GM19452 (cell line): ENCODE results near the gene ELMO2.
A peak's percentile ranks its signal among the peaks of the same experiment; 100 is the strongest.

ENCODE experiments used
- ATAC-seq: cut with Tn5 transposase; IDR thresholded peaks from one replicate; pipeline ENCODE4 v1.9.1; 2021; ENCODE audit not compliant: unreplicated experiment

Gene ELMO2

DNA sequence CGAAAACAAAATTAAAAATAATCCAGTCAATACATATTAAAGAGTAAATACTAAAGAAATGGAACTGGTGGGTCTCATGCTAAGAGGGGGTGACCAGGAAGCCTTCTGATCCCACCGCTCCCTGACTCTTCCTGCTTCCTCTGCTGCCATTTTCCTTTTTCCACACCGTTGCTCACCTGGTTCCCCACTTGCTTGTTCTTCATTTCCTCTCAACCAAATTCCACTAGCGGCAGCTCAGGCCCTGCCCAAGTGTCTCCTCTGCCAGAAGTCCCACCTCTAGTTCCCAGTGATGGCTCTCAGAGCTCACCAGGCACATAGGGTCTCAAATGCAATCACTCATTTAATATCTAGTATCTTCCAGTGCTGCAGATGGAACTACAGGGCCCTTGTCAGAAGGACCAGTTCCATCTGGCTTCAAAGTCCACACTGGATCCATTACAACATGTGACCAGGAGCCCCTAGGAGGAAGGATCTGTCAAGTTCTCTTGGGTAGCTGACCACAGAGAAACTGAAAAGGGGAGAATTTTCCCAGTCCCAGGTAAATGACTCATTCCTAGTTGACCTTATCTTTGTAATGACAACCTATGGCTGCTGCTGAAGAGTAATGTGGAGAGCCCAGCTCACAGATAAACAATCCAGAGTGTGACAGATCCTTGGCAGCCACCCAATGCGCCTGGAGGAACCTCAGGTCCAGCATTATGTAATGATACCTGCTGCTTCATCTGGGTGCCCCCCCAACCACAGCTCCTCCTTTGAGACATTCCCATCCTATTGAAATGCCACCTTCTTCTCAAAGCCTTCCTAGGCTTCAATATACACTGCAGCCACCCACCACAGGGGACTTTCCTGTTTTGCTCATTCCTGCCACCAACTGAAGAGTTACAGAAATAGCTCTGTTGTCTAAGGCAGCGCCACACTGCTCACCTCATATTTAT lies 38.2 kb downstream of the ELMO2 start:
- ATAC-seq = no peak

DNA sequence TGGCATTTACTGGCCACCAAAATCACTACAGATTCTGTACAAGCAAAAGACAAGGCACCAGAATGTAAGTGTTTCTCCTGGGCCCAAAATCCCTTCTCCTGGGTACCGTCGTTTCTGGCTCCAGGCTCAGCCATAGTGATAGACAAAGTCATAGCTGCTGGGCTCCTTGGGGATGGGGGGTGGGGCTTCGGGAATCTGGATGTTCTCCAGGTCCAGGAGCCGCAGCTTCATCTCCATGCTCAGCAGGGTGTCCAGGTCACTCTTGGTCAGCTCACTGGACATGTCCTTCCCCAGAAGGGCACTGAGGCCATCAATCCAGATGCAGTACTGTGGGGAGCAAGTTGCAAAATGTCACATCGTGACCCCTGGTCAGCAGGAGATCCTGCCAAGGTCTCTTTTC lies 39.2 kb downstream of the ELMO2 start:
- no peak for ATAC-seq

DNA sequence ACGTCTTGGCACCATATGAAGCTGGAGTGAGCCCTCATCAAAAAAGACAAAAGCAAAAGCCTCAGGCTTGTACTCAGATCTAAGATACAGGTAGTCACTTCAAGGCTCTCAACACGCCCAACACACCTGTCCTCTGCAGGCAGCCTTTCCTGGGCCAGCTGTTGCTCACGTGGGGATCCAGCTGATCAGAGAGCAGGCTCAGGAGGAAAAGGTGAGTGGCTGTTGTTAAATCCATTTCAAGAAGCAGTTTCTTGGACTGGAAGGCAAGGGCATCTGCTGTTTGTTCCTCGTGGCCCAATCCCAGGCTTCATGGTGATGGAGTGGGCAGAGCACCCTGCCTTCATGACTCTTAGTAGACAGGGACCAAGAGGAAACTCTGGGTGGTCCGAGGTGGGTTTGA lies 39.6 kb downstream of the ELMO2 start:
- ATAC-seq = no peak

DNA sequence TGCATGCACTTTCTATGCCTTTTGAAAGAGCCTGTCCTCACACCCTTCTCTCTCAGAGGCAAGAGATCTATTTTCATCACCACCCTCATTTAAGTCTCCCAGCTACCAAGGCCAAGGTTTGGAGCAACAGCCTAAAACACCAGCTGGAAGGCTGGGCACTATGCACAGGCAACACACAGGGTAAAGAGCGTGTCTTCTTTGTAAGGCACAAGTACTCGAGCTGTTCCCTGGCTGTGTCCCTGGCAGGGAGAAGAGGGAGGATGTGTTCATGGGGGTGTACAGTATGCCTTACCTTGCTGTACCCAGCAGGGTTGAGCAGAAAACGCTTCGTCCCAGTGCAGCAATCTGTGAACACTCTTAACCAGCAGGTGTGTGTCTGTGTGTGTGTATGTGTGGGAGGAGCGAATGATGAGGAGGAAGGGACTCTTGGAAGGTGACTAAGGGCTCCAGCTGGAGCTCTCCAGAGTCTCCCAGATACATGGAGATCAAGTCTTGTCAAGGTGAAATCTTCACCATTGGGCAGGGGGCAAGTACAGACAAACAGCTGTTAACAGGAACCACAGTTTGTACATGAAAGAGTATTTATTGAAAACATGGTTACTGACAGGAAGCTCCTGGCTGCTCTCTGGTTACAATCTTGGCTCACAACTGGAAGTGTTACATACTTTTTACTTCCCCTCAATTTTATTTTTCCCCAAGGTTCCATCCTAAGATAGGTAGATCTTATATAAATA lies 40.8 kb downstream of the ELMO2 start:
- no peak for ATAC-seq

DNA sequence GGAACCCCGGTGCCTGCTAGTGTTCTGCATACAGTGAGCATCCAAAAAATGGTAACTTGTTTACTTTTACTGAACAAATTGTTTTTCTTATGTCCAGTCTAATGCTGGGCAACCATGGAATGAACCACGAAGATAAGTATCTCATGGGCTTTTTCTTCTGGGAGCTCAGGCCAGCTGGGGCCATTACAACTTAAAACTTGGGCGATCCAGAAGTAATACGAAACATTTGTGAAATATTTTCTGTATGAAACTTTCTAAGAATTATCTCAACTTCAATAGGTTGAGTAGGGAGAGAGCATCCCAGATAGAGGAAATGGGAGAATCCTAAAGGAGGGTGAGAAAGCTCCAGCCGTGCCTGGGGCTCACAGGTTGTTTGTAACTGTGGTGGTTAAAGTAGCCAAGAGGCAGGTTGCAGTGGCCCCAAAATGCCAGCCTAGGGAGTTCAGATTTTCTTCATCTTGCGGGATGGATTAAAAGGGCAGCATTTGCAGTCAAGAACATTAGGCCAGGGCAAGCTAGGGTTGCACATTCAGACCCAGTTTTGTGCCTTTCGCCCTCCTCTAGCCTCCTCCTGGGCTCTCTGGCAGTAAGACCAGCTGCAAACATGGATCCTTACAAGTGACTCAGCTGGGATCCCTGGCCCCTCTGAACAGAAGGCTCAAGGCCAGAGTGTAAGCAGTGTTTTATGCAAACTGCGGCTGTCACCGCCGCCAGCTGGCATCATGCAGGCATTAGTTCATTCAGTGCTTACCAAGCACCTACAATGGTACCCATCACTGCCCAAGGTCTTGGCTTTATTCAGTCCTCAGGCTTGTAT lies 41.5 kb downstream of the ELMO2 start:
- no peak for ATAC-seq

DNA sequence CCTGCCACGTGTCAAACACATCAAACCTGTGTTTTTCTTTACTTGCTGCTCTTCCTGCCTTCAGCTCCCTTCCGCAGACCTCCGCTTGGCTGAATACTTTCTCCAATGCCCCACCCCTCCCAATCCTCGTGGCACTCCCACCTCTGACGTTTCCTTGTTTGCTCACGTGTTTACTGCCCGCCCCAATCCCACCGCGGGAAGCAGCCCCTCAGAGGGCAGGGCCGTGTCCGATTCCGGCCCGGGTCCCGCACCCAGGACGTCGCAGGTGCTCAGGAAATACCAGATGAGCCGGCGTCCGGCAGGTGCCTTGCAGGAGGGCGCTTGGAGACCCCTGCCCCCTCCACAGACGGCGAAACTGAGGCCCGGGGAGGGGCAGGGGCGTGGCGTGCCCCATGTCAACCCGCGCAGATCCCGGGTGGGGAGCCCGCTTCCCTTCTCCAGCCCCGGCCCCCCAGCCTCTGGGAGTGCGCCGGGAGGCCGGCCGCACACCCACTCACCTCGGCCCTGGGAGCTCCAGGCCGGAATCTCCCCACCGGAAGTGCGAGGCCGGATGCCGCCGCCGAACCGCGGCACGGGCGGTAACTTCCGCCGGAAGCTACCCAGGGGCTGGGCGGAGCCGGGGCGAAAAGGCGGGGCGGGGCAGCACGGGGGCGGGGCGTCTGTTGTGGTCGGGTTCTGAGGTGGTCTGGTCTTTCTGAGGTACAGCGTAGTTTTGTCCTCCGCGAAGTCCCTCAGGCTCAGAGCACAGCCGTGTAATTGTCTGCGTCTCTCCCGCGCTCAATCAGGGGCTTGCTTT lies 42.3 kb downstream of the ELMO2 start:
- peak; percentile 67 for ATAC-seq

DNA sequence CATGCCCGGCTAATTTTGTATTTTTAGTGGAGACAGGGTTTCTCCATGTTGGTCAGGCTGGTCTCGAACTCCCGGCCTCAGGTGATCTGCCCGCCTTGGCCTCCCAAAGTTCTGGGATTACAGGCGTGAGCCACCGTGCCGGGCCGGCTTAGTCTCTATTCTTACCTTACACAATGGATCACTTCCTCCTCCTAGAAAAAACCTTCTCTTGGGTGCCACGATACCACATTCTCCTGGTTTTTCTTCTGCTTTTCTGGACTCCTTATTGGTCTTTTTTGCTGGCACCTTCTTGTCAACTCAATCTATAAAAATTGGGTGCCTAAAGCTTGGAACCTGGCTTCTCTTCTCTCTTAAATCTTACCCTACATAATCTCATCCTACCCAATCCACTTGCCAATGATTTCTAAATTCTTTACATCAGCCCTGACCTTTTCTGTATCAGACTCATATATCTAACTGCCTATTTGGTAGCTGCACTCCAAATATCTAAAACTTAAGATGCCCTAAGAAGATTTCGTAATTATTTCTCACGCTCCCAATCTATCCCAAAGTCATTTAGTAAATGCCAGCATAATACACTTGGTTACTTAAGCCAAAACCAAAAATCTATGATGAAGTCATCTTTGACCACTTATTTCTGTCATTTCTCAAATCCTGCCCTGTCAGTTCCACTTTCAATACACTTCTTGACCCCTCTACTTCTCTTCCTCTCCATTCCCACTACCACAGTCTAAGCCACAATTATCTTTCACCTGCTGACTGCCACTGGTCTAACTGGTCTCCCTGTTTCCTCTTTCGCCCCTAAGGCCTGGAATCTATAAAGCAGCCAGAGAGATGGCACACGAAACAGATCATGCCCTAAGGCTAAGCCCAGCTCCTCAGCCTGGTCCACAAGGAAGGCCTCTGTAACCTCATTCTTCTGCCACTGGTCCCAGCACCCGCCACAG lies 43.2 kb downstream of the ELMO2 start:
- ATAC-seq = peak; percentile 23

DNA sequence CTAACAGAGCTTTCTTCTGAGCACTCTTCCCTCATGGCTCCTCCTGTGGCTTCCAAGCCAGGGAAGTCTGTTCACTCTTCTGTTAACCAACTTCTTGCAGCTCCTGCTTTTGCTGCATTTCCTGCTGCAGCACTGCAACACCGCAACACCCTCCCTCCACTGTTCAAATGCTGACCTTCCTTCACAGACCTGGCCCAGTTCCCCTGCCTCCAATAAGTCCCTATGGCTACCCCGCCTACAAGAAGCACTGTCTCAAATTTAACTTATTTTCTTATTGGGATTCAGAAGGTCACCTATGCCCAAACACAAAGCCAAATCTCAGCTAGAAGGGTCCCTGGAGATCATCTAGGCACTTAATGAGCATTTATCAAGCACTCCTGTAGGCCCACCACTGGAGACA lies 44.6 kb downstream of the ELMO2 start:
- no peak for ATAC-seq

DNA sequence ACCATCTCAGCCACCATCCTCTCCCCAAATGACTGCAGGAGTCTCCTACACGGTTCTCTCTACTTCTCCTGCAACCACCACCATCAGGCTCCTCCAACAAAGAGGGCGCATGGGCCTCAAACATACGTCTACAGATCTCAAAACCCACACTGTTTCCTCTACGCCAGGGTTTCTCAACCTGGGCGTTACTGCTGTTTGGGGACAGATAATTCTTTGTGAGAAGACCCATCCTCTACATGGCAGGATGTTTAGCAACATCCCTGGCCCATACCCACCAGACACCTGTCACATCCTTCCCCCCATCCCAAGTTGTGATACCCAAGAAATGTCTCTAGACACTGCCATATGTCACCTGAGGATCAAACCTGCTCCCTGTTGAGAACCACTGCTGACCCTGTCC lies 45.0 kb downstream of the ELMO2 start:
- ATAC-seq = no peak

DNA sequence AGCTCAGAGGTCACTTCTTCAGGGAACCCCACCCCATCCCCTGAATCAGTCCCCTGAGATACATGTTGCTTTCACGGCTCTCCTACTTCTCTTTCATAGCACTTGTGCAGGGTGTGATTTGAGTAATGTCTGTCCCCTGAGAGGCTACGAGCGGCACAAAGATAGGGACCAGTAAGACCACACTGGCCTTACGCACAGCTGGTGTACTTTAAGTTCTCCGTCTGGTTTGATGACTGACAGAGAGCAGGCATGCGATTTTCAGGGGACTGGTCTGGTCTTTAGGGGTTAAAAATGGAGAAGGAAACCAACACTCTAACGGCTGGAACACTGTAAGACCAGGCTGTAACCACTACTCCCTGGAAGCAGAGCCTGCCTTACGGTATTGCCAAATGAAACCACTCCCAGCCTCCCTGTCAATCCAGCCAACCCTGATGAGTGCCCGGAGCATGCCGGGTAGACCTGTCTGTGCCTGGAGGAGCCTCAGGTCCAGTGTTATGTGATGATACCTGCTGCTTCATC lies 47.1 kb downstream of the ELMO2 start:
- no peak for ATAC-seq

DNA sequence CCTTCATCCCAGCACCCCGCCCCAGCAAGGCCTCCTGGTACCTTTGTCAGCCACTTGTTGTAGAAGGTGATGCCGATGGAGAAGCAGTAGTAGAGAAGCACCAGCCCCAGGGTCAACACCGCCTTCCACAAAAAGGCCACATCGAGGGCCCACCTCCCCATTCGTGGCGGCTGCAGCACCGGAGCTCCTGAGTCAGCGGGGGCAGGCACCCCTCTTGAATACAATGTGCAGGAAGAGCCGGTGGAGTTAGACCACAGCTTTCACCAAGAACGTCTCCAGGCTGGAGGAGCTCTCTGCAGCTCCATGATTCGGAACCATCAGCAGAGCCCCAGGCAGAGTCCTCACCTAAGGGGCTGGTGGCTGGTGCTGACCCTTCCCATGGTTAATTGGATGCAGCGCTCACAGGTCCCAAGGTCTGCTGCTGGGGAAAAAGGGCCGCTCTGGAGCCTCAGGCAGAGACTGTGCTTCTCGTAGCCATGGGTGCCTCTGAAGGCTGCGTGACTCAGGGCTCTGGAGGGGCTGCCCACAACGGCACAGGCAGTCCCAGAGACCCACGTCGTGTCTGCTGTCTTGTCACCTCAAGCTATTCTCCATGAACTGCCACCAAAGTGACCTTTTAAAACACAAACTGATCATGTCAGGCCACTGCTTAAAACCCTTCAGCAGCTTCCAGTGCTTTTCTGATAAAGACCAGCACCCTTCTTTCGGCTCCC lies 47.9 kb downstream of the ELMO2 start:
- no peak for ATAC-seq

DNA sequence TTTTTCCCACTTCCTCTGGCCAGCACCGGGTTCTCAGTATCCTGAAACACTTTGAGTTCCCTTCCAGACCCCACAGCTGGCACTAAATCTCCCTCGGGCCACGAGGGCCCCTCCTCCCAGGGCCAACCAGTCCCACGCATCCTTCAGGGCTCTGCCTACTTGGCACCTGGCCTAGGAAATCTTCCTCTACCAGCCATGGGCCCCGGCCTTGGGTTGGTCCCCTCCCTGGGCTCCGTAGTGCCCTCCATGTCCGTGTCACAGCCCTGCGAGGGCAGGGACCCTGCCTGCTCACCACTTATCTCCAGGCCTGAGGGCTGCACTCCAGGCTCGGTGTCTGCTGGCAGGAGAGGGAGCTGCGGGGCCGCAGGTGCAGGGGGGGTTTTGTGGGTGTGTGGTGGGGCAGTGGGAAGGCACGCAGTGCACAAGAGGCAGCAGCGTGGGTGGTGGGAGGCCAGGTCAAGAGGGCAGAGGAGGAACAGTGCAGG lies 49.3 kb downstream of the ELMO2 start:
- ATAC-seq = no peak

DNA sequence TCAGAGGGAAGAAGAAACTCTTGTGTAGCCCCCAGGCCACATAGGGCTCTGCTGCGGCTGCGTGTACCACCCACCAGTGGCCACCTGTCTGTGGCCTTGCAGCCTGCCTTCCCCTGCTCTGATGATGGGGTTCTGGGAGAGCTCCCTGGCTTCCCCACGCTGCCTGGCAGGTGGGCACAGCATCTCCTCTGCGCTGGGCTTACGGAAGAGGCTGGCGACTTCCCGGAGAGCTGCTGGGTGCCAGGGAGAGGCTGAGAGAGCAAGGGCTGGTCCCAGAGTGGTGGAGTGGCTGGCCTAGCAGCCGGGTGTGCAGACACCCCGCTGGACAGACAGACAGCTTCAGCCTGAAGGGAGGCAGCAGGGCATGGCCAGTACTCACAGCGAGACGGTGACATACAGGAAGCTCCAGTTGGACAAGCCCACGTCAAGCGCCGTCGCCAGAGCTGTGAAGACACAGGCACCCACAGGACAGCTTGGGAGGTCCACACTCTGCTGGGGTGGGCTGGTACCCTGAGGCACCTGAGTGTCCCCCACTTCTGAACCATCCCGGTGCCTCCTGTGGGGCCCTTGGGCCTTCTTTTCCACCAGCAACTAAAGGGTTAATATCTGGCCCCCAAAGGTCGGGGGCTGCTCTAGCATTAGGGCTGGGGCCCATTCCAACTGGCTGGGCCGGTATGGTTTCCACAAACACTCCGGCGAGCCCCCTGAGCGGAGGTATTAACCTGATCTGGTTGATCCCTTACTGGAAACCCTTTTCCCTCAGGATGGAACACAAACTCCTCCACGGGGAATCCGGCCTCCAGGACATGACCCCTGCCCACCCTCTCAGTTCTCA lies 50.0 kb downstream of the ELMO2 start:
- ATAC-seq = no peak

DNA sequence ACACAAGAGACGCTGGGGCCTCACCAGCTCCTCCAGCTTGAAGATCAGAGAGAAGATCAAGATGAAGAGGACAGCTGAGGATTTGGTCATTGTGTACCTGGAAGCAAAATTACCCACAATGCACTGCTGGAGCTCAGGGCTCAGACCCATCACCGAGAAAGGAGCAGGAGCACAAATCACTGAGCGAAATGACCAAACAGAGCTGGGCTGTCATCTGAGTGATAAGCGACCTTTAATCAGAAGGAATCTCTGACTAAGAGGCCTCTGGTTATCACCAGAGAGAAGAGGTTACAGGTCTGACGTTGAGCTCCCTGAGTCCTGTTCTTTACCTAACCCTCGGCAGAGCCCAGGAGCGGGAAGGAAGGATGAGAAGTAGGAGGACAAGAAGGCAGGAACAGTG lies 50.6 kb downstream of the ELMO2 start:
- no peak for ATAC-seq

DNA sequence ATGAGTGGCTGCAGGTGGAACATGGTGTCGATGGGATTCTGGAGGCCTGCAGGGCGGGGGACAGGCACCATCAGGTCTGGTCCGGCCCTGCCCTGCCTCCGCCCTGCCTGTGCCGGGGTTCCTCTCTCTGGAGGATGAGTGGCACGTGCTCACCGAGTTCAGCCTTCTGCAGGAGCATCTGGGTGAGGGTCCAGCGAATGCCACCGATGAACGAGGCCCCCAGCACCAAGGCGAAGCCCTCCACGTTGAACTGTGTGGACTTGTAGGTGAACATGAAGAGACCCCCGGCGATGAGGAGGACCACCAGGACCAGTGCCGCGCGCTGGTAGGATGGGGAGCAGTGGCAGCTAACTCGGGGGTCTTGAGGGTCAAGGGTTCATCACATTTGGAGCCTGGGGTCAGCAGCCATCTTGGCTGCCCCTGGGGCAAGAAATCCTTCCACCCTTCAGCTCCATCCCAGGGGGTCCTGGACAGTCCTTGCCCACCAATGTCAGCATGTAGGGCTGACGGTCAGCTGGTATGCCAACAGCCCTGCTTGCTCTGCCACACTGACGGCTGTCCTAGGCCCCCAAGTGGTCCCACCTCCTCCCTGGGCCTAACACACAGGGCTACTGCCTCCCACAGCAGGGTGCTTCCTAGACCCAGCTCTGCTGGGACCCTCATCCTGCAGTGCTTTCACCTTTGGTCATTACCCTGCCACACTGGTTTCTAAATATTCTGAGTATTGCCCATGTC lies 51.3 kb downstream of the ELMO2 start:
- no peak for ATAC-seq

DNA sequence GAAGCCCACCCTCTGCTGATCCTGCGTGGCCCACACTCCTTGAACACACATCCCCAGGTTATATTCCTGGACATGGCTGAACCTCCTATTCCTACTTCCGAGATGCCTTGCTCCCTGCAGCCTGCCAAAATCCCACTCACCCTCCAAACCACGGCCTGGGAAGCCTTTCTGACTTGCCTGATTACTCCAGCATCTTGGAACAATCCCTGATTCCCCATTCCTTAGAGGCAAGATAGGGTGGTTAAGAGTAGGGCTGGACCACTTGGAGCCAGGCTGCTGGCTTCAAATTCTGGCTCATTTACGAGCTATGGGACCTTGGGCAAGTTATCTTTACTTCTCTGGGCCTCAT lies 52.2 kb downstream of the ELMO2 start:
- no peak for ATAC-seq
